Measurements from ENCODE around the gene BCL10. TPM values are rescaled to one million over a fixed set of nuclear protein-coding genes. Genes with fewer than 3 reads are reported as not detected.

The BCL10 gene
- total and polyA plus RNA-seq, 2 of the 8 experiments (the other 6 are each of a cell fraction or from before 2014, with no cell fraction given) = 7.4 to 29.6 TPM

- no peak for TF ChIP-seq CHD7 (IDR thresholded peaks at IDR 0.05; ENCODE audit: insufficient replicate concordance, low read length)
- TF ChIP-seq BRCA1 (IDR thresholded peaks at IDR 0.05; ENCODE audit: low read depth, low read length) = no peak
- TF ChIP-seq JUN (IDR thresholded peaks at IDR 0.05; ENCODE audit: low read depth, low read length) = no peak
- no peak for TF ChIP-seq EP300 (IDR thresholded peaks at IDR 0.05; ENCODE audit: borderline replicate concordance in 1 of 2, low read depth in 2 of 2, low read length in 2 of 2)
- TF ChIP-seq EGR1 (IDR thresholded peaks at IDR 0.05; ENCODE audit: borderline replicate concordance, low read depth, low read length) = no peak
- no peak for TF ChIP-seq TCF12 (IDR thresholded peaks at IDR 0.05; ENCODE audit: low read depth, low read length)
Observed at GRCh38 chr1:85280636-85281035, 4.2 kb upstream of the BCL10 start (continued).

All from H1 (cell line).